T-cell (primary cell): Measurements from ENCODE around the gene ADGRE2. TPM values are rescaled to one million over a fixed set of nuclear protein-coding genes. Genes with fewer than 3 reads are reported as not detected.

Experiments used
- ATAC-seq, 4 experiments: fragments of 200-7000 bp in 3 of 4; fragments of 150-1000 bp in 1 of 4; cut with Tn5 transposase; replicated peaks in 1 of 4; 1 replicate in 3 of 4; 2 replicates in 1 of 4; pipeline ENCODE4 v1.10.0; 2021; ENCODE audit warnings: moderate library complexity in 3 of 4, mild to moderate bottlenecking in 2 of 4, moderate number of reproducible peaks in 1 of 4
- CTCF ChIA-PET, 2 donors: fragments of 300-600 bp; sonication (Branson Sonifier 250); formaldehyde crosslinking; loops; one replicate each; lab custom pipeline; 2022; ENCODE audit warnings: antibody characterized with exemption in 2 of 2; lab: Charles Lee
- POLR2A ChIA-PET, 2 donors: fragments of 300-600 bp; sonication (Branson Sonifier 250); formaldehyde crosslinking; loops; one replicate each; lab custom pipeline; 2022; ENCODE audit warnings: antibody characterized with exemption in 2 of 2; lab: Charles Lee
- DNase-seq, 35 experiments: peaks; one replicate each; pipeline versions ENCODE4 v3.0.0 to v3.0.0-alpha.2; 2013 to 2023
- H3K27ac ChIP-seq: one replicate; pipeline ENCODE4 v1.5.1; 2013; ENCODE audit warnings: low read length
- H3K27me3 ChIP-seq, 2 experiments: replicated peaks in 1 of 2; 1 replicate in 1 of 2; 2 replicates in 1 of 2; pipeline versions ENCODE4 v1.6.1 to v1.7.0; 2013; ENCODE audit warnings: low read length in 1 of 2, mixed read lengths in 1 of 2; ENCODE audit not compliant: control insufficient read depth in 2 of 2, insufficient read depth in 2 of 2; ENCODE audit errors: extremely low read depth in 1 of 2
- H3K36me3 ChIP-seq, 2 donors: 1 replicate in 1 of 2; 2 replicates in 1 of 2; pipeline versions ENCODE4 v1.6.1 to v1.7.0; 2013; ENCODE audit warnings: low read length in 1 of 2; ENCODE audit not compliant: control insufficient read depth in 2 of 2, insufficient read depth in 1 of 2; ENCODE audit errors: extremely low read depth in 1 of 2
- H3K4me1 ChIP-seq, 2 experiments: 1 replicate in 1 of 2; 2 replicates in 1 of 2; pipeline versions ENCODE4 v1.6.1 to v1.7.0; 2013; ENCODE audit warnings: low read length in 2 of 2, mixed read lengths in 1 of 2; ENCODE audit not compliant: insufficient read depth in 2 of 2, control insufficient read depth in 1 of 2; ENCODE audit errors: extremely low read depth in 1 of 2
- H3K4me3 ChIP-seq, 2 donors: 1 replicate in 1 of 2; 2 replicates in 1 of 2; pipeline versions ENCODE4 v1.5.1 to v1.7.0; 2013; ENCODE audit warnings: mild to moderate bottlenecking in 2 of 2, low read length in 1 of 2, moderate library complexity in 1 of 2; ENCODE audit not compliant: control insufficient read depth in 1 of 2; ENCODE audit errors: extremely low read depth in 1 of 2
- H3K9me3 ChIP-seq: 2 replicates; pipeline ENCODE4 v1.7.0; 2013
- H3K27ac Mint-ChIP-seq, 2 donors: one replicate each; pipeline ENCODE4 v1.8.0; 2020 to 2021; ENCODE audit warnings: mild to moderate bottlenecking in 2 of 2, mixed read lengths in 2 of 2
- H3K27me3 Mint-ChIP-seq, 2 donors: one replicate each; pipeline ENCODE4 v1.8.0; 2021 to 2022; ENCODE audit warnings: mixed read lengths in 2 of 2
- H3K36me3 Mint-ChIP-seq: one replicate; pipeline ENCODE4 v1.8.0; 2021; ENCODE audit warnings: mixed read lengths
- H3K4me1 Mint-ChIP-seq, 3 donors: one replicate each; pipeline ENCODE4 v1.8.0; 2020 to 2022; ENCODE audit warnings: mixed read lengths in 3 of 3, mild to moderate bottlenecking in 1 of 3
- H3K4me3 Mint-ChIP-seq, 3 donors: one replicate each; pipeline ENCODE4 v1.8.0; 2020 to 2022; ENCODE audit warnings: mild to moderate bottlenecking in 3 of 3, mixed read lengths in 3 of 3, moderate library complexity in 3 of 3
- H3K9me3 Mint-ChIP-seq, 3 donors: one replicate each; pipeline ENCODE4 v1.8.0; 2020 to 2022; ENCODE audit warnings: mixed read lengths in 3 of 3
- WGBS: methylation state at CpG from one replicate; pipeline ENCODE4 v1.1.5; 2013; ENCODE audit warnings: missing lambda C conversion rate; ENCODE audit not compliant: insufficient coverage; 5-methylcytosine and 5-hydroxymethylcytosine counted together
- total RNA-seq, 35 experiments: library from RNA in 6 of 35; stranded (reverse) in 6 of 35; fragments of 120-200 nt in 1 of 35; gene quantifications; one replicate each; pipeline versions ENCODE4 v1.2.1 to v1.2.4 and lab custom pipeline; 2013 to 2026

ADGRE2 gene
- total RNA-seq, 5 donors from 2014 or later (not counting 1 experiment from before 2014, with no cell fraction given), result 0.62 to 5.4 (median 0.82) TPM

GRCh38 chr19:14746886-14747285, 31.5 kb downstream of the ADGRE2 start:
- DNase-seq (no peak), ATAC-seq (no peak)
- Histone ChIP-seq H3K9me3 (no peaks in the 10 kb centered on the region), H3K27me3 (no peaks in the 10 kb centered on the region), H3K4me3 (no peak overlapping the region), H3K27ac (no peak overlapping the region), H3K36me3 (no peaks in the 10 kb centered on the region), H3K4me1 (no peaks in the 10 kb centered on the region)
- Mint-ChIP-seq H3K9me3 (no peaks in the 10 kb centered on the region), H3K36me3 (no peaks in the 10 kb centered on the region), H3K27me3 (no peaks in the 10 kb centered on the region), H3K27ac (no peak overlapping the region), H3K4me1 (no peaks in the 10 kb centered on the region), H3K4me3 (no peak overlapping the region)
- POLR2A ChIA-PET, result no interaction called here
- no CpG with 5 or more reads among the region's 4 CpGs for WGBS
- CTCF ChIA-PET, result no interaction called here

GRCh38 chr19:14735915-14736314, 42.4 kb downstream of the ADGRE2 start:
- H3K9me3 Mint-ChIP-seq, result peaks cover 0 to 3% (median 0%) of the 10 kb centered on the region in 3 donors
- H3K27me3 Mint-ChIP-seq, result no peaks in the 10 kb centered on the region
- H3K4me3 Mint-ChIP-seq, result no peak overlapping the region
- Histone ChIP-seq H3K9me3 (no peaks in the 10 kb centered on the region), H3K27me3 (peaks cover 0 to 4% of the 10 kb centered on the region in 2 experiments), H3K27ac (no peak overlapping the region), H3K4me1 (no peaks in the 10 kb centered on the region), H3K4me3 (no peak overlapping the region), H3K36me3 (no peaks in the 10 kb centered on the region)
- ChIA-PET POLR2A (no interaction called here), CTCF (no interaction called here)
- no peaks in the 10 kb centered on the region for H3K4me1 Mint-ChIP-seq
- DNase-seq (no peak), ATAC-seq (no peak)
- no peak overlapping the region for H3K27ac Mint-ChIP-seq
- 100% methylated on average over 1 of the region's 5 CpGs for WGBS
- peaks cover 3% of the 10 kb centered on the region for H3K36me3 Mint-ChIP-seq

GRCh38 chr19:14733574-14733973, 44.8 kb downstream of the ADGRE2 start:
- H3K9me3 Mint-ChIP-seq, result peaks cover 0 to 11% (median 6%) of the 10 kb centered on the region in 3 donors
- no peak overlapping the region for H3K4me3 Mint-ChIP-seq
- peaks cover 3% of the 10 kb centered on the region for H3K36me3 Mint-ChIP-seq
- Histone ChIP-seq H3K9me3 (no peaks in the 10 kb centered on the region), H3K36me3 (no peaks in the 10 kb centered on the region), H3K27me3 (peaks cover 0 to 8% of the 10 kb centered on the region in 2 experiments), H3K4me3 (no peak overlapping the region), H3K4me1 (no peaks in the 10 kb centered on the region), H3K27ac (no peak overlapping the region)
- no peaks in the 10 kb centered on the region for H3K4me1 Mint-ChIP-seq
- no peak overlapping the region for H3K27ac Mint-ChIP-seq
- POLR2A ChIA-PET, result no interaction called here
- DNase-seq (no peak), ATAC-seq (no peak)
- CTCF ChIA-PET, result interaction anchor here in 1 of 2 donors (0.6 kb wide), 1 partner anchor 125 kb away, joined by 10 read pairs; no protein-coding TSS in a partner anchor
- H3K27me3 Mint-ChIP-seq, result no peaks in the 10 kb centered on the region
- no CpG with 5 or more reads among the region's 1 CpG for WGBS

- Mint-ChIP-seq H3K36me3 (peaks cover 3% of the 10 kb centered on the region), H3K4me3 (no peak overlapping the region), H3K9me3 (peaks cover 0 to 17% (median 10%) of the 10 kb centered on the region in 3 donors), H3K27me3 (no peaks in the 10 kb centered on the region), H3K4me1 (no peaks in the 10 kb centered on the region), H3K27ac (no peak overlapping the region)
- H3K27ac ChIP-seq, result no peak overlapping the region
- DNase-seq (no peak), ATAC-seq (no peak)
- no peaks in the 10 kb centered on the region for H3K4me1 ChIP-seq
- no peak overlapping the region for H3K4me3 ChIP-seq
- ChIA-PET POLR2A (no interaction called here), CTCF (no interaction called here)
- peaks cover 0 to 8% of the 10 kb centered on the region in 2 experiments for H3K27me3 ChIP-seq
- H3K36me3 ChIP-seq, result no peaks in the 10 kb centered on the region
- no peaks in the 10 kb centered on the region for H3K9me3 ChIP-seq
Measured at GRCh38 chr19:14732510-14732909, 45.9 kb downstream of the ADGRE2 start.

GRCh38 chr19:14731200-14731599, 47.2 kb downstream of the ADGRE2 start:
- H3K27ac ChIP-seq, result no peak overlapping the region
- H3K36me3 Mint-ChIP-seq, result peaks cover 8% of the 10 kb centered on the region
- H3K27ac Mint-ChIP-seq, result no peak overlapping the region
- WGBS, result 95% methylated on average over 9 of the region's 10 CpGs
- no peak for ATAC-seq
- no peaks in the 10 kb centered on the region for H3K36me3 ChIP-seq
- no peak overlapping the region for H3K4me3 ChIP-seq
- no peaks in the 10 kb centered on the region for H3K27me3 Mint-ChIP-seq
- H3K4me1 Mint-ChIP-seq, result no peaks in the 10 kb centered on the region
- peaks cover 4 to 24% (median 17%) of the 10 kb centered on the region in 3 donors for H3K9me3 Mint-ChIP-seq
- CTCF ChIA-PET, result interaction anchor here in 1 of 2 donors (0.5 kb wide), 1 partner anchor 10 kb away, joined by 9 read pairs; no protein-coding TSS in a partner anchor
- POLR2A ChIA-PET, result no interaction called here
- no peaks in the 10 kb centered on the region for H3K9me3 ChIP-seq
- no peak for DNase-seq
- no peak overlapping the region for H3K4me3 Mint-ChIP-seq
- no peaks in the 10 kb centered on the region for H3K4me1 ChIP-seq
- H3K27me3 ChIP-seq, result peaks cover 0 to 6% of the 10 kb centered on the region in 2 experiments

- H3K36me3 Mint-ChIP-seq, result peaks cover 21% of the 10 kb centered on the region
Measured at GRCh38 chr19:14728595-14728994, 49.8 kb downstream of the ADGRE2 start.

GRCh38 chr19:14722127-14722526, 56.2 kb downstream of the ADGRE2 start:
- DNase-seq (no peak), ATAC-seq (no peak)
- Histone ChIP-seq H3K9me3 (peaks cover 11% of the 10 kb centered on the region), H3K4me3 (no peak overlapping the region), H3K27ac (no peak overlapping the region), H3K4me1 (no peaks in the 10 kb centered on the region), H3K36me3 (peaks cover 3 to 24% of the 10 kb centered on the region in 2 donors), H3K27me3 (no peaks in the 10 kb centered on the region)
- H3K4me3 Mint-ChIP-seq, result peak overlapping the region in 1 of 3 donors; percentile 3
- peaks cover 74% of the 10 kb centered on the region for H3K36me3 Mint-ChIP-seq
- H3K27me3 Mint-ChIP-seq, result no peaks in the 10 kb centered on the region
- H3K4me1 Mint-ChIP-seq, result no peaks in the 10 kb centered on the region
- ChIA-PET CTCF (no interaction called here), POLR2A (no interaction called here)
- peaks cover 26 to 80% (median 68%) of the 10 kb centered on the region in 3 donors for H3K9me3 Mint-ChIP-seq
- 90% methylated on average over 2 of the region's 2 CpGs for WGBS
- H3K27ac Mint-ChIP-seq, result no peak overlapping the region

More at GRCh38 chr19:14728595-14728994, 49.8 kb downstream of the ADGRE2 start:
- H3K27me3 Mint-ChIP-seq, result no peaks in the 10 kb centered on the region
- H3K9me3 ChIP-seq, result no peaks in the 10 kb centered on the region
- H3K27me3 ChIP-seq, result peaks cover 0 to 4% of the 10 kb centered on the region in 2 experiments
- H3K27ac Mint-ChIP-seq, result no peak overlapping the region
- H3K4me1 Mint-ChIP-seq, result no peaks in the 10 kb centered on the region
- 91% methylated on average over 2 of the region's 7 CpGs for WGBS
- no peaks in the 10 kb centered on the region for H3K36me3 ChIP-seq
- no peaks in the 10 kb centered on the region for H3K4me1 ChIP-seq
- ATAC-seq (no peak), DNase-seq (no peak)
- H3K9me3 Mint-ChIP-seq, result peaks cover 10 to 43% (median 32%) of the 10 kb centered on the region in 3 donors
- POLR2A ChIA-PET, result no interaction called here
- H3K4me3 ChIP-seq, result no peak overlapping the region
- no peak overlapping the region for H3K4me3 Mint-ChIP-seq
- CTCF ChIA-PET, result no interaction called here
- H3K27ac ChIP-seq, result no peak overlapping the region
